Measurements from ENCODE around the gene SPAG4.

SPAG4 gene

DNA sequence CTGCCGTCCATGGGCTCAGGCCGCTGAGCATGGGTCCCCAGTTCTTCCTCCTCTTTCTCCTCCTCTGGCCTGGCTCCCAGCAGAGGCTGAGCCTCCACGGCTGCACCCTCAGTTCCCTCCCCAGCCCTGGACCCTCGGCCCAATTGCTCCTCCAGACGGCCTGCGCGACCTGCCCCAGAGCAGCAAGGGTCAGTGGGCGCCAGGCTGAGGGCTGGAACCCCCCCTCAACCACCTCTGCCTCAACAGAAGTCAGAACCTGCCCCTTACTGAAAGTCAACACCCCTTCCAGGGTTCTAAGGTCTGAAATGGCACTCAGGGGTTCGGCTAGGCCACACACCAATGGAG lies 15.9 kb upstream of the SPAG4 start:
- no peak for DNase-seq (ENCODE audit: low spot score)

DNA sequence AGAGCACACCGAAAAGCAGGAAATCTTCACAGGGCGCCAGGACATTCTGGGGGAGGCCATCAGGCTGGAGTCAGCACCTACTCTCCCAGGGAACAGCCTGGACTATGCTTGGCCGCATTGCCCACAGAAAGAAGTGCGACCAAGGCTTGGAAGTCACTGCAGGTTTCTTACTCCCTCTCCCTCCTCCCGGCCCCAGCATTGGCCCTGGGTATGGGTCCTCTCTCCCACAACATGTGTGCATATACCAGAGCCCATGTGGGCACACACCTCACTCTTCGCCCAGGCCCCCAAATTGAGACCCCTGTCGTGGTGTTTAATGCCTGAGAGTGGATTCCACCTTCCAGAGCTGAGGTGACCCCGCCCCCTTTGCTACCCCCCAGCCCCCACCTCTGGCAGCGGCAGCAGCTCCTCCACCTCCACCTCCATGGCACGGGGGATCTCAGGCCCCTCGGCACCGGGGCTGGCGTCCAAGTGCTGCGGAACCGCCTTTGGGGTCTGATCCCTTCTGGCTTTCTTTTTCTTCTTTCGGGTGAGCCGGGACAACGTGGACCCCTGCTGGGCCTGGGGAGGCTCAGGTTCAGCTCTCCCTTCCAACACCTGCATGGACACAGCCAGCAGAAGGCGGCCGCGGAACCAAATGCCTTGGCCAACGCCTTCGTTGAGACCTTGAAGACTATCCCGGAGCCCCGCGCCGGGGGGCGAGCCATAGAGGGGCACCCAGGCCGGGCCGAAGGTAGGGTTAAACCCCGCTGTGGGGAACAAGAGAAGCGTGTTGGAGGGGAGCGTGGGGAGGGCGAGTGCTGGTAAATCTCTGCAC lies 15.2 kb upstream of the SPAG4 start:
- no peak for DNase-seq (ENCODE audit: low spot score)

GRCh38 chr20:35600993-35601973 lies 14.3 kb upstream of the SPAG4 start:
- no peak for DNase-seq (ENCODE audit: low spot score)

GRCh38 chr20:35601990-35602389 lies 13.6 kb upstream of the SPAG4 start:
- no peak for DNase-seq (ENCODE audit: low spot score)

GRCh38 chr20:35602851-35603495 lies 12.7 kb upstream of the SPAG4 start:
- DNase-seq (ENCODE audit: low spot score) = no peak

DNA sequence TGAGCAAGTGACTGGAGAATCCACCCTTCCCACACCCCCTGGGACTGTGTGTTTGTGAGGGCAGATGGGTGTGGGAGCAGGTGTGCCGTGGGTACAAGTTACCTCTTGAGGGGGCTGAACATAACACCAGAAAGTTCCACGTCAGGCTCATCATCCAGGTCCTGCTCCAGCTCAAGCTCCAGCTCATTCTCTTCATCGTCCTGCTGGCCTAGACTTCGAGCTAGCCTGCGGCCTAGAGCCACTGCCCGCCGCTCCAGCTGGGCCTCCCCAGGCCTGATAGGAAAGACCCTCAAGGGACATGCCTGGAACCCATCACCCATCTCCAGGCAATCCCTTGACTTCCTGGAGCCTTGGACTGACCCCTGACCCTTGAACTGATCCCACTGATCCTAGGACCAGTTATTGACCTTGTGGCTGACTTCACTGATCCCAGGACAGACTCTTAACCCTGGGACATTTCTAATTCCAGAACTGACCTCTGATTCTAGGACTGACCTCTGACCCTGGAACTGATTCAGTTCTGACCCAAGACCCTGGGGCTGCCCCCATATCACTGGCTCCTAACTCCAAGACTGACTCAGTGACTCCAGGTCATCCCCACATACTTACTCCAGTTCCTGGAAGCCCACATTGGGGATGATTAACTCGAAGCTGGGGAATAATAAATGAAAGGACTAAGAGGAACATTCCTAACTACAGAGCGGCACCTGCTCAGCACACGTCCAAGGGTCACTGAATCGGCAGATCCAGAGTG lies 11.8 kb upstream of the SPAG4 start:
- DNase-seq (ENCODE audit: low spot score) = no peak

DNA sequence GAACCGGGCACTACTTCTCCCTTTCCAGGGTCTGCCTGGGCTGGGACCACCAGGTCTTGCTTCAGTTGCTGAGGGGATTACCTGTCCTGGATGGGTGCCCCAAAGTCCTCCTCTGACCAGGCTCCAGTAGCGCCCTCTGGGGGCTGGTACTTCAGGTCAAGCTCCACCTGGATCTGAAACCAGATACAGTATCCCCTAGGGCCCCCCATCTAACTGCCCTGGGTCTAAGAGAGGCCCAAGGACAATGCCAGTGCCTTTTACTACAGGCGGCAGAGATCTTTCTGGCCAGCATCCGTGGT lies 11.2 kb upstream of the SPAG4 start:
- DNase-seq (ENCODE audit: low spot score) = no peak

DNA sequence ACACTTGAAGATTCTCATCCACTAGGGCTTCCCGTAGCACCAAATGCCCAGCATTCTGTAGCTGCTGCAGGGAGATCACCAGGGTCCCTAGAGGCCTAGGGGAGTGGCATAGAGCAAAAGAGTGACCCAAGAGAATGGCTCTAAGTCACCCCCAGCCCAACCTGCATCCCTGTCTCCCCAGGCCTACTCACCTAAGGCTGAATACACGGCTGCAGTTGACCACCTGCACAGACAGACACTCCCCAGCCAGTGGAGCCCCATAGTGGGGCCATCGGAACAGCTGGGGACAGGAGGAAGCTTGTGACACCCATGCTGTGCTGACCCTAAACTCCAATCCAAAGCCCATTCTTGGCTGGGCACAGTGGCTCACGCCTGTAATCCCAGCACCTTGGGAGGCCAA lies 9.5 kb upstream of the SPAG4 start:
- DNase-seq (ENCODE audit: low spot score) = no peak

- no peak for DNase-seq (ENCODE audit: low spot score)
Observed at GRCh38 chr20:35607003-35607735, 8.5 kb upstream of the SPAG4 start.

DNA sequence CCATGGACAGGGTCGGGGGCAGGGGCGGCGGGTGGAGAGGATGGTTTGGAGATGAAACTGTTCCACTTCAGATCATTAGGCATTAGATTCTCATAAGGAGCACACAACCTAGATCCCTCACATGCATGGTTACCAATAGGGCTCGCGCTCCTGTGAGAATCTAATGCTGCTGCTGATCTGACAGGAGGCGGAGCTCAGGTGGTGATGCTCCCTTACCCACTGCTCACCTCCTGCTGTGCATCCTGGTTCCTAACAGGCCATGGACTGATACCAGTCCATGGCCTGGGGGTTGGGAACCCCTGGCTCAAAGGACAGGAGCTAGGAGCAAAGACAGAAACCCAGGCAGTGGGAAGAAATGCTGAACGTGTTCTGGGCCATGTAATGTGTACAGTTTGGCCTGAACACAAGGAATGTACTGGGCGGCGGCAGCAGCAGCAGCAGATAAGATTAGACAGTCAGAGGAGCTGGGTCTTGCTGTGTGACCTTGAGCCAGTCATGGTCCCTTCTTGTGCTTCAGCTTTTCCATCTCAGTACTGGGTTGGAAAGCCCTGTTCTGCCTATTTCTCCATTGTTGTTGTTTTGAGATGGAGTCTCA lies 4.7 kb upstream of the SPAG4 start:
- DNase-seq (ENCODE audit: low spot score) = no peak

DNA sequence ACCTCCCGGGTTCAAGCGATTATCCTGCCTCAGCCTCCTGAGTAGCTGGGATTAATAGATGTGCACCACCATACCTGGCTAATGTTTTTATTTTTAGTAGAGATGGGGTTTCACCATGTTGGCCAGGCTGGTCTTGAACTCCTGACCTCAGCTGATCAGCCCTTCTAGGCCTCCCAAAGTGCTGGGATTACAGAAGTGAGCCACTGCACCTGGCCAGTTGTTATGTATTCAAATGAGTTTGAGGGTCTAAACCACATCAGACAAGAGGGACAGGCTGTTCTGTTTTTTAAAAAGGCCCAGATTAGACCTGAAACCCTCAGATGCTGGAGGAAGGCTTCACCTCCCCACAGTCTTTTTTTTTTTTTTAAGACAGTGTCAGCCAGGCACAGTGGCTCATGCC lies 4.1 kb upstream of the SPAG4 start:
- DNase-seq (ENCODE audit: low spot score) = no peak

DNA sequence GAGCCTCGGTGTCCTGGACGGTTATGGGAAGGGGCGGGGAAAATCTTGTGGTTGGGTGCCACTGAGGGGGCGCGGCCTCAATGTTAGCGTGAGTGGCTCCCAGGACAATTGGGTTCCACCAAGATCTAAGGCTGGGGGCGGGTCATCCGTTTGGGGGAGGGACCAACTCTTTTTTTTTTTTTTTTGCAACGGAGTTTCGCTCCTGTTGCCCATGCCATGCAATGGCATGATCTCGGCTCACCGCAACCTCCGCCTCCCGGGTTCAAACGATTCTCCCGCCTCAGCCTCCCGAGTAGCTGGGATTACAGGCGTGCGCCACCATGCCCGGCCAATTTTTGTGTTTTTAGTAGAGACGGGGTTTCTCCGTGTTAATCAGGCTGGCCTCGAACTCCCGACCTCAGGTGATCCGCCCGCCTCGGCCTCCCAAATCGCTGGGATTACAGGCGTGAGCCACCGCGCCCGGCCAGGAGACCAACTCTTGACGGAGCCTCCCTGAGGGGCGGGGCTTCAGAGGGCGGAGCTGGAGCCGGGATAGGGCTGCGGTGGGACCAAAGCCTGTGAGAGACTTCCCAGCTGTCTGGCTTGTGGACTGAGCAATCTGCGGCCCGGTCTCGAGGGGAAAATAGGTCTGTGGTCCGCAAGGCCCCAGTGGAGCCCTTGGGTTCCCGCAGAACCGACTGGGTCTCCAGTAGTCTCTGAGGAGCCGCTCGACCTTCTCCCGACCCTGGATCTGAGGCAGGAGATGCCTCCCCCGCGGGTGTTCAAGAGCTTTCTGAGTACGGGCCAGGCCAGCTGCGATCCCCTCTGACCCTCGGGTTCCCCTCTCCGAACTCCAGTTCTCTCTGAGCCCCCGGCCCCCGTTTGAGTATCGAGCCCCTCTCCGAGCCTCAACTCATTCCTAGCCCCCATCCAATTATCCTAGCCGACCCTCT lies 1.1 kb downstream of the SPAG4 start:
- DNase-seq (ENCODE audit: low spot score) = no peak

- DNase-seq (ENCODE audit: low spot score) = peak; percentile 80
Observed at GRCh38 chr20:35617397-35618262, 2.0 kb downstream of the SPAG4 start.

- peak; percentile 53 for DNase-seq (ENCODE audit: low spot score)
Observed at GRCh38 chr20:35618263-35619131, 2.9 kb downstream of the SPAG4 start.

DNA sequence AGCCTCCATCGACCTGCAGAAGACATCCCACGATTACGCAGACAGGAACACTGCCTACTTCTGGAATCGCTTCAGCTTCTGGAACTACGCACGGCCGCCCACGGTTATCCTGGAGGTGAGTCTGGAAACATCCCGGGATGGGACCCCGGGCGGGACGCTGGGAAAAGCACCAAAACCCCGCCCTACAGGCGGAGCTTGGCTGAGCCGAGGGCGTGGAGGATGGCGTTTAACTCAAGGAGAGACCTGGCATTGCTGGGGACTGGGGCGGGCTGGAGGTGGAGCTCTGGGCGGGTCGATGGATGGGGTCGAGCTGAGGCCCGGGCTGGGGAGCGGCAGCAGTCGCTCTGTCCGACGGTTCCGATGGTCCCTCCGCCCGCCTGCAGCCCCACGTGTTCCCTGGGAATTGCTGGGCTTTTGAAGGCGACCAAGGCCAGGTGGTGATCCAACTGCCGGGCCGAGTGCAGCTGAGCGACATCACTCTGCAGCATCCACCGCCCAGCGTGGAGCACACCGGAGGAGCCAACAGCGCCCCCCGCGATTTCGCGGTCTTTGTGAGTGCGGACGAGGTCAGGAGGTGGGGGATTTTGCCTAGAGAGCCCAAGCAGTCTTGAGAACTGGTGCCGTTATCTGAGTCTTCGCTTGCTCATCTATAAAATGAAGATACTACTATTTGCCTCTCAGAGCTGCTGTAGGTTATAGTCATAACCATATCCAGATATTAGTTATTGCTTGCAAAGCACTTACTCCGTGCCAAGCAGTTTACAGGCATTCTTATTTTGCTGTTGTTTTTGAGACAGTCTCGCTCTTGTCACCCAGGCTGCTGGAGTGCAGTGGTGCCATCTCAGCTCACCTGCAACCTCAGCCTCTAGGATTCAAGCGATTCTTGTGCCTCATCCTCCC lies 3.8 kb downstream of the SPAG4 start:
- DNase-seq (ENCODE audit: low spot score) = peak; percentile 94

GRCh38 chr20:35620818-35621559 lies 5.4 kb downstream of the SPAG4 start:
- DNase-seq (ENCODE audit: low spot score) = no peak
